ENCODE data around the gene PLK3. TPM values are rescaled to one million over a fixed set of nuclear protein-coding genes. Genes with fewer than 3 reads are reported as not detected.
"Not testable (repeated sequence)": the region's sequence is repeated elsewhere in the genome, so short reads cannot be mapped to it uniquely, and the experiment has no call there.

The PLK3 gene
- polyA plus RNA-seq, 1 donor (not counting 4 experiments of a cell fraction or from before 2014, with no cell fraction given) = 34.0 TPM

GRCh38 chr1:44759077-44759476, 41.1 kb upstream of the PLK3 start:
- Histone ChIP-seq H3K4me2 (ENCODE audit: control insufficient read depth, extremely low read depth, insufficient read depth, low read depth, low read length) (no peak overlapping the region), H3K9ac (ENCODE audit: control insufficient read depth, extremely low read depth, insufficient read depth, low read length) (no peak overlapping the region), H3K4me1 (ENCODE audit: control insufficient read depth, extremely low read depth, insufficient read depth, low read length) (no peaks in the 10 kb centered on the region), H4K20me1 (ENCODE audit: control insufficient read depth, extremely low read depth, insufficient read depth, low read length) (no peaks in the 10 kb centered on the region), H3K9me1 (ENCODE audit: control insufficient read depth, extremely low read depth, insufficient read depth, low read length) (no peaks in the 10 kb centered on the region), H3K36me3 (ENCODE audit: control insufficient read depth in 2 of 2, extremely low read depth in 1 of 2, insufficient read depth in 2 of 2, low read length in 2 of 2) (peaks cover 4 to 47% of the 10 kb centered on the region in 2 experiments), H3K9me3 (ENCODE audit: control insufficient read depth, low read depth, low read length) (no peaks in the 10 kb centered on the region), H2AFZ (ENCODE audit: control insufficient read depth, low read length) (no peak overlapping the region), H3K27ac (ENCODE audit: control insufficient read depth, insufficient read depth, low read length) (no peak overlapping the region), H3K27me3 (ENCODE audit: control insufficient read depth, extremely low read depth, insufficient read depth, low read length) (no peaks in the 10 kb centered on the region), H3K79me2 (ENCODE audit: control insufficient read depth, insufficient read depth, low read length) (no peaks in the 10 kb centered on the region), H3K4me3 (ENCODE audit: control insufficient read depth in 2 of 3, extremely low read depth in 1 of 3, insufficient read depth in 2 of 3, low read depth in 1 of 3, low read length in 3 of 3) (no peak overlapping the region)
- DNase-seq (ENCODE audit: low read depth, low spot score) = no peak
- FAIRE-seq = no peak
- dilution Hi-C loops (cut with MboI; ENCODE audit: extremely low pct_ligation_motif_present, low sequenced_read_pairs) = no loop called here
- TF ChIP-seq CTCF (optimal IDR thresholded peaks at IDR 0.05 in 1 of 3, IDR thresholded peaks at IDR 0.05 in 1 of 3, conservative IDR thresholded peaks at IDR 0.05 in 1 of 3; ENCODE audit: extremely low read depth in 1 of 3, insufficient read depth in 2 of 3, low read length in 3 of 3) (no peak), EZH2 (IDR thresholded peaks at IDR 0.05; ENCODE audit: low read length) (no peak)

- no peaks in the 10 kb centered on the region for H3K4me1 ChIP-seq (ENCODE audit: control insufficient read depth, extremely low read depth, insufficient read depth, low read length)
- no peaks in the 10 kb centered on the region for H3K79me2 ChIP-seq (ENCODE audit: control insufficient read depth, insufficient read depth, low read length)
- H3K27me3 ChIP-seq (ENCODE audit: control insufficient read depth, extremely low read depth, insufficient read depth, low read length) = no peaks in the 10 kb centered on the region
- peaks cover 4 to 38% of the 10 kb centered on the region in 2 experiments for H3K36me3 ChIP-seq (ENCODE audit: control insufficient read depth in 2 of 2, extremely low read depth in 1 of 2, insufficient read depth in 2 of 2, low read length in 2 of 2)
- TF ChIP-seq CTCF (optimal IDR thresholded peaks at IDR 0.05 in 1 of 3, IDR thresholded peaks at IDR 0.05 in 1 of 3, conservative IDR thresholded peaks at IDR 0.05 in 1 of 3; ENCODE audit: extremely low read depth in 1 of 3, insufficient read depth in 2 of 3, low read length in 3 of 3) (no peak), EZH2 (IDR thresholded peaks at IDR 0.05; ENCODE audit: low read length) (no peak)
- no peak overlapping the region for H3K4me3 ChIP-seq (ENCODE audit: control insufficient read depth in 2 of 3, extremely low read depth in 1 of 3, insufficient read depth in 2 of 3, low read depth in 1 of 3, low read length in 3 of 3)
- DNase-seq (ENCODE audit: low read depth, low spot score) (no peak), FAIRE-seq (no peak)
- no peak overlapping the region for H3K27ac ChIP-seq (ENCODE audit: control insufficient read depth, insufficient read depth, low read length)
- dilution Hi-C loops (cut with MboI; ENCODE audit: extremely low pct_ligation_motif_present, low sequenced_read_pairs) = no loop called here
- H2AFZ ChIP-seq (ENCODE audit: control insufficient read depth, low read length) = no peak overlapping the region
- H3K9ac ChIP-seq (ENCODE audit: control insufficient read depth, extremely low read depth, insufficient read depth, low read length) = no peak overlapping the region
- no peaks in the 10 kb centered on the region for H3K9me1 ChIP-seq (ENCODE audit: control insufficient read depth, extremely low read depth, insufficient read depth, low read length)
- no peaks in the 10 kb centered on the region for H4K20me1 ChIP-seq (ENCODE audit: control insufficient read depth, extremely low read depth, insufficient read depth, low read length)
- H3K9me3 ChIP-seq (ENCODE audit: control insufficient read depth, low read depth, low read length) = no peaks in the 10 kb centered on the region
- H3K4me2 ChIP-seq (ENCODE audit: control insufficient read depth, extremely low read depth, insufficient read depth, low read depth, low read length) = no peak overlapping the region
Observed at GRCh38 chr1:44760876-44761275, 39.3 kb upstream of the PLK3 start.

- H2AFZ ChIP-seq (ENCODE audit: control insufficient read depth, low read length); H3K4me3 ChIP-seq (ENCODE audit: control insufficient read depth in 2 of 3, extremely low read depth in 1 of 3, insufficient read depth in 2 of 3, low read depth in 1 of 3, low read length in 3 of 3); dilution Hi-C loops (cut with MboI; ENCODE audit: extremely low pct_ligation_motif_present, low sequenced_read_pairs); H3K79me2 ChIP-seq (ENCODE audit: control insufficient read depth, insufficient read depth, low read length); H3K4me1 ChIP-seq (ENCODE audit: control insufficient read depth, extremely low read depth, insufficient read depth, low read length); H4K20me1 ChIP-seq (ENCODE audit: control insufficient read depth, extremely low read depth, insufficient read depth, low read length); H3K27me3 ChIP-seq (ENCODE audit: control insufficient read depth, extremely low read depth, insufficient read depth, low read length); H3K27ac ChIP-seq (ENCODE audit: control insufficient read depth, insufficient read depth, low read length); H3K9me3 ChIP-seq (ENCODE audit: control insufficient read depth, low read depth, low read length); FAIRE-seq; H3K4me2 ChIP-seq (ENCODE audit: control insufficient read depth, extremely low read depth, insufficient read depth, low read depth, low read length); H3K9me1 ChIP-seq (ENCODE audit: control insufficient read depth, extremely low read depth, insufficient read depth, low read length); DNase-seq (ENCODE audit: low read depth, low spot score); H3K9ac ChIP-seq (ENCODE audit: control insufficient read depth, extremely low read depth, insufficient read depth, low read length): not testable (repeated sequence)
- H3K36me3 ChIP-seq (ENCODE audit: control insufficient read depth in 2 of 2, extremely low read depth in 1 of 2, insufficient read depth in 2 of 2, low read length in 2 of 2) = peaks cover 0 to 17% of the 10 kb centered on the region in 2 experiments
Observed at GRCh38 chr1:44766421-44766820, 33.8 kb upstream of the PLK3 start.
